ENCODE measurements around the gene ZBTB21.

Gene ZBTB21

GRCh38 chr21:42016364-42016985 lies 6.3 kb upstream of the ZBTB21 start:
- Histone ChIP-seq H3K56ac (ENCODE audit: low read length) (no peak overlapping the region), H2AK5ac (ENCODE audit: low read length) (no peak overlapping the region), H3K27ac (ENCODE audit: low read depth, low read length) (no peak overlapping the region), H3K79me2 (ENCODE audit: control insufficient read depth, insufficient read depth, low read length) (no peaks in the 10 kb centered on the region), H3K27me3 (ENCODE audit: insufficient read depth, low read length, poor library complexity) (no peaks in the 10 kb centered on the region), H3K18ac (ENCODE audit: low read length) (no peak overlapping the region), H3K79me1 (ENCODE audit: low read length) (no peaks in the 10 kb centered on the region), H3K9ac (ENCODE audit: low read length) (no peak overlapping the region), H3K4me2 (ENCODE audit: low read length) (no peak overlapping the region), H2BK15ac (replicated peaks; ENCODE audit: low read depth) (no peak overlapping the region), H3K4me3 (ENCODE audit: low read length) (no peak overlapping the region), H3K23ac (ENCODE audit: low read length) (no peak overlapping the region), H3K4me1 (ENCODE audit: control insufficient read depth, low read depth, low read length) (no peaks in the 10 kb centered on the region), H2BK120ac (ENCODE audit: low read depth, low read length) (no peak overlapping the region), H3K36me3 (ENCODE audit: control insufficient read depth, insufficient read depth, low read length) (no peaks in the 10 kb centered on the region), H2BK5ac (ENCODE audit: low read length) (no peak overlapping the region), H4K5ac (ENCODE audit: low read length) (no peak overlapping the region), H3K4ac (ENCODE audit: low read depth, low read length) (no peak overlapping the region), H4K8ac (ENCODE audit: low read depth, low read length) (no peak overlapping the region)
- DNase-seq, result no peak
- WGBS (ENCODE audit: extremely low coverage, insufficient coverage, low lambda C conversion rate), result no CpG with 5 or more reads among the region's 19 CpGs

GRCh38 chr21:42013931-42014330 lies 3.8 kb upstream of the ZBTB21 start:
- Histone ChIP-seq H3K4me1 (ENCODE audit: control insufficient read depth, low read depth, low read length) (no peaks in the 10 kb centered on the region), H3K36me3 (ENCODE audit: control insufficient read depth, insufficient read depth, low read length) (no peaks in the 10 kb centered on the region), H2BK5ac (ENCODE audit: low read length) (no peak overlapping the region), H3K4me2 (ENCODE audit: low read length) (no peak overlapping the region), H3K9ac (ENCODE audit: low read length) (no peak overlapping the region), H3K27ac (ENCODE audit: low read depth, low read length) (no peak overlapping the region), H3K4me3 (ENCODE audit: low read length) (no peak overlapping the region), H3K4ac (ENCODE audit: low read depth, low read length) (no peak overlapping the region), H3K56ac (ENCODE audit: low read length) (no peak overlapping the region), H2BK15ac (replicated peaks; ENCODE audit: low read depth) (no peak overlapping the region), H3K79me2 (ENCODE audit: control insufficient read depth, insufficient read depth, low read length) (no peaks in the 10 kb centered on the region), H3K27me3 (ENCODE audit: insufficient read depth, low read length, poor library complexity) (no peaks in the 10 kb centered on the region), H3K18ac (ENCODE audit: low read length) (no peak overlapping the region), H2AK5ac (ENCODE audit: low read length) (no peak overlapping the region), H3K79me1 (ENCODE audit: low read length) (no peaks in the 10 kb centered on the region), H4K5ac (ENCODE audit: low read length) (no peak overlapping the region), H2BK120ac (ENCODE audit: low read depth, low read length) (no peak overlapping the region), H3K23ac (ENCODE audit: low read length) (no peak overlapping the region), H4K8ac (ENCODE audit: low read depth, low read length) (no peak overlapping the region)
- DNase-seq, result no peak
- WGBS (ENCODE audit: extremely low coverage, insufficient coverage, low lambda C conversion rate), result no CpG with 5 or more reads among the region's 7 CpGs

GRCh38 chr21:42013376-42013775 lies 3.2 kb upstream of the ZBTB21 start:
- H3K4me3 ChIP-seq (ENCODE audit: low read length), result no peak overlapping the region
- no peak overlapping the region for H3K4me2 ChIP-seq (ENCODE audit: low read length)
- no peak overlapping the region for H2AK5ac ChIP-seq (ENCODE audit: low read length)
- H4K5ac ChIP-seq (ENCODE audit: low read length), result no peak overlapping the region
- H3K23ac ChIP-seq (ENCODE audit: low read length), result no peak overlapping the region
- no CpG with 5 or more reads among the region's 4 CpGs for WGBS (ENCODE audit: extremely low coverage, insufficient coverage, low lambda C conversion rate)
- H3K4ac ChIP-seq (ENCODE audit: low read depth, low read length), result no peak overlapping the region
- no peak overlapping the region for H3K9ac ChIP-seq (ENCODE audit: low read length)
- no peak overlapping the region for H3K56ac ChIP-seq (ENCODE audit: low read length)
- no peaks in the 10 kb centered on the region for H3K27me3 ChIP-seq (ENCODE audit: insufficient read depth, low read length, poor library complexity)
- no peaks in the 10 kb centered on the region for H3K79me1 ChIP-seq (ENCODE audit: low read length)
- no peak overlapping the region for H3K27ac ChIP-seq (ENCODE audit: low read depth, low read length)
- DNase-seq, result no peak
- no peaks in the 10 kb centered on the region for H3K36me3 ChIP-seq (ENCODE audit: control insufficient read depth, insufficient read depth, low read length)
- H3K4me1 ChIP-seq (ENCODE audit: control insufficient read depth, low read depth, low read length), result no peaks in the 10 kb centered on the region
- no peak overlapping the region for H3K18ac ChIP-seq (ENCODE audit: low read length)
- H2BK5ac ChIP-seq (ENCODE audit: low read length), result no peak overlapping the region
- no peaks in the 10 kb centered on the region for H3K79me2 ChIP-seq (ENCODE audit: control insufficient read depth, insufficient read depth, low read length)
- H4K8ac ChIP-seq (ENCODE audit: low read depth, low read length), result no peak overlapping the region
- no peak overlapping the region for H2BK120ac ChIP-seq (ENCODE audit: low read depth, low read length)
- H2BK15ac ChIP-seq (replicated peaks; ENCODE audit: low read depth), result no peak overlapping the region

GRCh38 chr21:42012763-42013329 lies 2.7 kb upstream of the ZBTB21 start:
- H2AK5ac ChIP-seq (ENCODE audit: low read length), result no peak overlapping the region
- no peak overlapping the region for H4K8ac ChIP-seq (ENCODE audit: low read depth, low read length)
- no peaks in the 10 kb centered on the region for H3K27me3 ChIP-seq (ENCODE audit: insufficient read depth, low read length, poor library complexity)
- no peak overlapping the region for H2BK120ac ChIP-seq (ENCODE audit: low read depth, low read length)
- no peaks in the 10 kb centered on the region for H3K4me1 ChIP-seq (ENCODE audit: control insufficient read depth, low read depth, low read length)
- no peak overlapping the region for H3K9ac ChIP-seq (ENCODE audit: low read length)
- H3K27ac ChIP-seq (ENCODE audit: low read depth, low read length), result no peak overlapping the region
- no CpG with 5 or more reads among the region's 3 CpGs for WGBS (ENCODE audit: extremely low coverage, insufficient coverage, low lambda C conversion rate)
- H2BK15ac ChIP-seq (replicated peaks; ENCODE audit: low read depth), result no peak overlapping the region
- no peak overlapping the region for H3K4ac ChIP-seq (ENCODE audit: low read depth, low read length)
- no peak for DNase-seq
- no peak overlapping the region for H3K4me3 ChIP-seq (ENCODE audit: low read length)
- H2BK5ac ChIP-seq (ENCODE audit: low read length), result no peak overlapping the region
- H3K18ac ChIP-seq (ENCODE audit: low read length), result no peak overlapping the region
- no peak overlapping the region for H3K4me2 ChIP-seq (ENCODE audit: low read length)
- no peak overlapping the region for H3K23ac ChIP-seq (ENCODE audit: low read length)
- H3K79me2 ChIP-seq (ENCODE audit: control insufficient read depth, insufficient read depth, low read length), result no peaks in the 10 kb centered on the region
- H3K36me3 ChIP-seq (ENCODE audit: control insufficient read depth, insufficient read depth, low read length), result no peaks in the 10 kb centered on the region
- H3K56ac ChIP-seq (ENCODE audit: low read length), result no peak overlapping the region
- H3K79me1 ChIP-seq (ENCODE audit: low read length), result peaks cover under 1% of the 10 kb centered on the region
- H4K5ac ChIP-seq (ENCODE audit: low read length), result no peak overlapping the region

- H3K18ac ChIP-seq (ENCODE audit: low read length), result no peak overlapping the region
- no peak overlapping the region for H2BK120ac ChIP-seq (ENCODE audit: low read depth, low read length)
- no peaks in the 10 kb centered on the region for H3K79me2 ChIP-seq (ENCODE audit: control insufficient read depth, insufficient read depth, low read length)
- H4K8ac ChIP-seq (ENCODE audit: low read depth, low read length), result no peak overlapping the region
- no peaks in the 10 kb centered on the region for H3K4me1 ChIP-seq (ENCODE audit: control insufficient read depth, low read depth, low read length)
- H2BK15ac ChIP-seq (replicated peaks; ENCODE audit: low read depth), result no peak overlapping the region
- no CpG with 5 or more reads among the region's 9 CpGs for WGBS (ENCODE audit: extremely low coverage, insufficient coverage, low lambda C conversion rate)
- no peak overlapping the region for H2AK5ac ChIP-seq (ENCODE audit: low read length)
- H3K27me3 ChIP-seq (ENCODE audit: insufficient read depth, low read length, poor library complexity), result no peaks in the 10 kb centered on the region
- no peak overlapping the region for H3K27ac ChIP-seq (ENCODE audit: low read depth, low read length)
- H3K23ac ChIP-seq (ENCODE audit: low read length), result no peak overlapping the region
- H3K4me3 ChIP-seq (ENCODE audit: low read length), result no peak overlapping the region
- H3K9ac ChIP-seq (ENCODE audit: low read length), result no peak overlapping the region
- no peak overlapping the region for H2BK5ac ChIP-seq (ENCODE audit: low read length)
- H3K79me1 ChIP-seq (ENCODE audit: low read length), result peaks cover 2% of the 10 kb centered on the region
- no peaks in the 10 kb centered on the region for H3K36me3 ChIP-seq (ENCODE audit: control insufficient read depth, insufficient read depth, low read length)
- no peak for DNase-seq
- no peak overlapping the region for H3K4ac ChIP-seq (ENCODE audit: low read depth, low read length)
- H3K56ac ChIP-seq (ENCODE audit: low read length), result no peak overlapping the region
- H3K4me2 ChIP-seq (ENCODE audit: low read length), result no peak overlapping the region
- no peak overlapping the region for H4K5ac ChIP-seq (ENCODE audit: low read length)
Measured at GRCh38 chr21:42012344-42012743, 2.2 kb upstream of the ZBTB21 start.

Measured in mesendoderm (in vitro differentiated cells).